GM19351 (cell line): ENCODE data around the gene IL2RA.
"Not testable (repeated sequence)": the region's sequence is repeated elsewhere in the genome, so short reads cannot be mapped to it uniquely, and the experiment has no call there.

Experiments
- ATAC-seq: cut with Tn5 transposase; IDR thresholded peaks from one replicate; pipeline ENCODE4 v1.9.1; 2021; ENCODE audit warnings: mild to moderate bottlenecking, moderate library complexity; ENCODE audit not compliant: unreplicated experiment

Gene IL2RA

GRCh38 chr10:6018422-6018821 lies 43.7 kb downstream of the IL2RA start:
- ATAC-seq, result no peak

- ATAC-seq, result no peak
Measured at GRCh38 chr10:6017781-6018354, 44.3 kb downstream of the IL2RA start.

GRCh38 chr10:6014241-6014761 lies 47.9 kb downstream of the IL2RA start:
- ATAC-seq, result peak; percentile 74

- ATAC-seq, result no peak
Measured at GRCh38 chr10:6013413-6014192, 48.6 kb downstream of the IL2RA start.

GRCh38 chr10:6012121-6012905 lies 49.9 kb downstream of the IL2RA start:
- no peak for ATAC-seq

GRCh38 chr10:6011558-6011957 lies 50.6 kb downstream of the IL2RA start:
- no peak for ATAC-seq

- ATAC-seq, result no peak
Measured at GRCh38 chr10:6010569-6010968, 51.6 kb downstream of the IL2RA start.

- ATAC-seq, result no peak
Measured at GRCh38 chr10:6009961-6010360, 52.2 kb downstream of the IL2RA start.

- ATAC-seq, result no peak
Measured at GRCh38 chr10:6009150-6009549, 53.0 kb downstream of the IL2RA start.

GRCh38 chr10:6008497-6009142 lies 53.5 kb downstream of the IL2RA start:
- ATAC-seq, result no peak

GRCh38 chr10:6006991-6007390 lies 55.2 kb downstream of the IL2RA start:
- ATAC-seq, result no peak

- no peak for ATAC-seq
Measured at GRCh38 chr10:6006546-6006945, 55.6 kb downstream of the IL2RA start.

- ATAC-seq, result no peak
Measured at GRCh38 chr10:6005856-6006395, 56.2 kb downstream of the IL2RA start.

- ATAC-seq, result not testable (repeated sequence)
Measured at GRCh38 chr10:6005161-6005804, 56.9 kb downstream of the IL2RA start.

GRCh38 chr10:6002809-6003510 lies 59.2 kb downstream of the IL2RA start:
- peak; percentile 59 for ATAC-seq

- no peak for ATAC-seq
Measured at GRCh38 chr10:5999440-6000165, 62.6 kb downstream of the IL2RA start.

GRCh38 chr10:5996696-5997095 lies 65.5 kb downstream of the IL2RA start:
- ATAC-seq, result no peak

GRCh38 chr10:5992398-5992797 lies 69.8 kb downstream of the IL2RA start:
- no peak for ATAC-seq

GRCh38 chr10:5991708-5992107 lies 70.5 kb downstream of the IL2RA start:
- no peak for ATAC-seq
